Tibial artery (tissue), 4 donors: ENCODE measurements around the gene TMEM144.

ENCODE experiments used
- DNase-seq, 2 donors: peaks; one replicate each; pipeline ENCODE4 v3.0.0-alpha.2; 2019
- H3K27ac ChIP-seq, 2 donors: fragments of 200-600 bp; sonication (generic) in 1 of 2; 1 replicate in 1 of 2; 2 replicates in 1 of 2; pipeline ENCODE4 v1.5.1; 2018 to 2019; ENCODE audit warnings: mild to moderate bottlenecking in 1 of 2
- H3K27me3 ChIP-seq, 2 donors: fragments of 200-600 bp; sonication (generic) in 1 of 2; one replicate each; pipeline versions ENCODE4 v1.5.1 to v1.6.0; 2016 to 2019
- H3K36me3 ChIP-seq, 3 donors: fragments of 200-600 bp; sonication (generic) in 2 of 3; one replicate each; pipeline ENCODE4 v1.5.1; 2016 to 2019; ENCODE audit warnings: mild to moderate bottlenecking in 2 of 3
- H3K4me1 ChIP-seq, 4 donors: fragments of 200-600 bp; sonication (generic) in 2 of 4; 1 replicate in 3 of 4; 2 replicates in 1 of 4; pipeline ENCODE4 v1.5.1; 2016 to 2019
- H3K4me3 ChIP-seq, 2 donors: fragments of 200-600 bp; sonication (generic) in 1 of 2; 1 replicate in 1 of 2; 2 replicates in 1 of 2; pipeline ENCODE4 v1.5.1; 2018 to 2019; ENCODE audit warnings: mild to moderate bottlenecking in 2 of 2
- H3K9me3 ChIP-seq, 3 donors: fragments of 200-600 bp; sonication (generic) in 1 of 3; one replicate each; pipeline ENCODE4 v1.5.1; 2016 to 2019
- intact Hi-C: fragments of 100-400 bp; cut with DNase I; formaldehyde crosslinking; loops from one replicate; pipeline ENCODE4 v1.15.0; 2023; ENCODE audit warnings: low total_unique reads
- TF ChIP-seq, protein P1 (sequence below), 2 experiments: fragments of 200-600 bp in 1 of 2; fragments of 450-650 bp in 1 of 2; IDR thresholded peaks; one replicate each; pipeline ENCODE4 v1.5.1; 2017 to 2019; ENCODE audit warnings: antibody characterized with exemption in 2 of 2, mild to moderate bottlenecking in 1 of 2, moderate library complexity in 1 of 2

Gene TMEM144

DNA sequence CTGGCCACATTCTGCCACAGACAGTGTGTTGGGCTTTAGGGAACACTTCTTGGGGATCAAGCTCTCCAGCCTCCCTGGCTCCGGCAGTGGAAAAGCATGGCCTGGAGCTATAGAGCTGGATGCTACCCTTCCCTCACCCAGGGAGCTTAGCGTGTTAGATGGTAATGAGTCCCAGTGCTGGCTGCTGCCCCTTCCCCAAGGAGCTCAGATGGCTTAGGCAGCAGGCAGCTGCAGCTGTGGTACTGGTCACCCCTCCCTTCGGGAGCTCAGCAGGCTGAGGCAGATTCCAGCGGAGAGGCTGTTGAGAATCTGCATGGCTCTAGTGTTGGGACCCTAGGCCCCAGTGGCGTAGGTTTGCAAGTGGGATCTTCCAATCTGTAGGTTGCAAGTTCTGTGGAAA is 19.5 kb downstream of the TMEM144 start:
- TF ChIP-seq, protein P1, sequence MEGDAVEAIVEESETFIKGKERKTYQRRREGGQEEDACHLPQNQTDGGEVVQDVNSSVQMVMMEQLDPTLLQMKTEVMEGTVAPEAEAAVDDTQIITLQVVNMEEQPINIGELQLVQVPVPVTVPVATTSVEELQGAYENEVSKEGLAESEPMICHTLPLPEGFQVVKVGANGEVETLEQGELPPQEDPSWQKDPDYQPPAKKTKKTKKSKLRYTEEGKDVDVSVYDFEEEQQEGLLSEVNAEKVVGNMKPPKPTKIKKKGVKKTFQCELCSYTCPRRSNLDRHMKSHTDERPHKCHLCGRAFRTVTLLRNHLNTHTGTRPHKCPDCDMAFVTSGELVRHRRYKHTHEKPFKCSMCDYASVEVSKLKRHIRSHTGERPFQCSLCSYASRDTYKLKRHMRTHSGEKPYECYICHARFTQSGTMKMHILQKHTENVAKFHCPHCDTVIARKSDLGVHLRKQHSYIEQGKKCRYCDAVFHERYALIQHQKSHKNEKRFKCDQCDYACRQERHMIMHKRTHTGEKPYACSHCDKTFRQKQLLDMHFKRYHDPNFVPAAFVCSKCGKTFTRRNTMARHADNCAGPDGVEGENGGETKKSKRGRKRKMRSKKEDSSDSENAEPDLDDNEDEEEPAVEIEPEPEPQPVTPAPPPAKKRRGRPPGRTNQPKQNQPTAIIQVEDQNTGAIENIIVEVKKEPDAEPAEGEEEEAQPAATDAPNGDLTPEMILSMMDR (IDR thresholded peaks at IDR 0.05), result no peak
- Histone ChIP-seq H3K27ac (no peak overlapping the region), H3K4me3 (no peak overlapping the region), H3K36me3 (peaks cover 0 to 12% (median 10%) of the 10 kb centered on the region in 3 donors), H3K4me1 (peaks cover 0 to 2% (median 0%) of the 10 kb centered on the region in 4 donors), H3K27me3 (no peaks in the 10 kb centered on the region), H3K9me3 (no peaks in the 10 kb centered on the region)
- no peak for DNase-seq
- intact Hi-C loops, result no loop called here

DNA sequence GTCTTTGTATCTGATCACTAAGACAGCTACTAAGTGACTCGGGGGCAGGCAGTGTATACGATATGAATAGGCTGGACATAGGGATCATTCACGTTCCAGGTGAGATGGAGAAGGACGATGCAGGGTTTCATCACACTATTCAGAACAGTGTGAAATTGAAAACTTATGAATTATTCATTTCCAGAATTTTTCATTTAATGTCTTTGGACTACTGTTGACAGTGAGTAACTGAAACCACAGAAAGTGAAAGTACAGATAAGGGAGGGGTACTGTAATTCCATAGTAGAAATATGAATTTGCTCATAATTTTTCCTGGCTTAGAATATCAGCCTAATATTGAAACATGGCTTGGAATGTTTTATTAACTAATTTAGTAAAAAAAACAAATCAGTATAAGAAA is 24.4 kb downstream of the TMEM144 start:
- Histone ChIP-seq H3K4me3 (no peak overlapping the region), H3K27me3 (no peaks in the 10 kb centered on the region), H3K36me3 (peaks cover 0 to 13% (median 6%) of the 10 kb centered on the region in 3 donors), H3K27ac (no peak overlapping the region), H3K9me3 (no peaks in the 10 kb centered on the region), H3K4me1 (peaks cover 0 to 8% (median 0%) of the 10 kb centered on the region in 4 donors)
- no peak for DNase-seq
- intact Hi-C loops, result no loop called here
- TF ChIP-seq, protein P1 (IDR thresholded peaks at IDR 0.05), result no peak

DNA sequence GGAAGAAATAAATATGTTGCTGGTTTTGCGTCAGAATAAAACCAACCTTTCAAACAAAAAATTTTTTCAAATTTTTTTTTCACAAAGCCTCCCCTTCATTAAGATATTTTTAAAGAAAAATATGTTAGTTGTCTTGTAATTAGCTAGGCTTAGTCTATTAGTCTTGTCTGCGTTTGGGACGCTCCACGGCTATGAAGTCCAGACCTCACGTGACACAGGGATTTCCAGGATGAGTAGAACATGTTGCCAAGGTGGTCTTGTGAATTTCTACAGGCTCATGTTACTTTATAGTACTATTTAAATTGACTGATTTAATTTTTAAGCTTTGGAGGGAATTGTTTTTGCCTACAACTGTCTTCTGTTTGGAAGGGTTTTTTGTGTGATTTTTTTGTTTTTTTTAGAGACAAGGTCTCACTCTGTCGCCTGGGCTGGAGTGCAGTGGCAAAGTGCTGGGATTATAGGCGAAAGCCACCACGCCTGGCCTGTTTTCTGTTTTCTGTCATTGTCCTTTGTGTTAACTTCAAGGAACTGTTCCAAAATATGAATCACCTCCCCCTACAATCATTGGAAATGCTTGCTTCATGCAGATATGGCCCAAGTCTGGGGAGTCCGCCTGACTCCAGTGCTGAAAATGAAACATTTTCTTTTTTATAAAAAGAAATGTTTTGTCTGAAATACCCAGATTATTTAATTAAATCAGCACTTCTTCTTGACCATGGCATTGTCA is 26.2 kb downstream of the TMEM144 start:
- intact Hi-C loops, result no loop called here
- no peak overlapping the region for H3K4me3 ChIP-seq
- H3K9me3 ChIP-seq, result no peaks in the 10 kb centered on the region
- no peak overlapping the region for H3K27ac ChIP-seq
- no peaks in the 10 kb centered on the region for H3K27me3 ChIP-seq
- peaks cover 0 to 8% (median 0%) of the 10 kb centered on the region in 4 donors for H3K4me1 ChIP-seq
- TF ChIP-seq, protein P1 (IDR thresholded peaks at IDR 0.05), result no peak
- peaks cover 0 to 17% (median 6%) of the 10 kb centered on the region in 3 donors for H3K36me3 ChIP-seq
- no peak for DNase-seq

DNA sequence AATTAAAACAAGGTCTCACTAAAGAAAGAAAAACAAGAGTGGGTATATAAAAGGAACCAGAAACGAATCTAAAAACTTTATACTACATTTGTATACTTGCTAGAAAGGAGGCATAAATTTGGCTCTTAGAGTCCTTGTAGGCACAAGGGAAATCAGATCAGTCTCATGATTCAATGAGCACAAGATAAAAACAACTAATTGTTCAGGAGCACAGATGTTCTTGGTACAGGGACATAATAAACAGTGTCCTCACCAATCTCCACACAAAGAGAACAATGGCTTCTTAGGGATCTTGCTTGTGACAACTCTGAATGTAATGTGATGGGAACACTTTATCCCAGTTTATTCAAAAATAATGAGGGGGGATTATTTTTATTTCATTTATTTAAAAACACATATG is 28.3 kb downstream of the TMEM144 start:
- TF ChIP-seq, protein P1 (IDR thresholded peaks at IDR 0.05), result no peak
- H3K4me3 ChIP-seq, result no peak overlapping the region
- H3K9me3 ChIP-seq, result no peaks in the 10 kb centered on the region
- no peak for DNase-seq
- no peaks in the 10 kb centered on the region for H3K27me3 ChIP-seq
- peaks cover 0 to 13% (median 6%) of the 10 kb centered on the region in 3 donors for H3K36me3 ChIP-seq
- H3K4me1 ChIP-seq, result peaks cover 0 to 14% (median 2%) of the 10 kb centered on the region in 4 donors
- H3K27ac ChIP-seq, result no peak overlapping the region
- intact Hi-C loops, result no loop called here

DNA sequence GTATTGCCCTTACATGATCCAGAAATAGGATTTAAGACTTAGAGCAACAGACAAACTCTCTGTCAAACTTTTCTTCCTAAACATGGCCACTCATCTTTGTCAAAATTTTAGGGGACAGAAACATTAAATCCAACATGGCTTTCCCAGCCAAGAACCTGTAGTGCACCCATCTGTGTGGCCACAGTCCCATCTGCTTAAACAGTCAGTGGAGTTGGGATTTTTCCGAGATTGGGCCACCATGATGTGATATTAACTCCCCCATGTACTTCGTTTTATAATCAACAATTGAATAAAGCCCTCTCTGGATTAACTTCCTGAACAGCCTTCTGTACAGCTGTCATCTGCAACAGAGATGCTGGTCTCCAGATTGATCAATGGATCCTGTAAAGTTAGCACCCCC is 28.9 kb downstream of the TMEM144 start:
- TF ChIP-seq, protein P1 (IDR thresholded peaks at IDR 0.05), result no peak
- DNase-seq, result no peak
- Histone ChIP-seq H3K36me3 (peaks cover 0 to 13% (median 3%) of the 10 kb centered on the region in 3 donors), H3K9me3 (no peaks in the 10 kb centered on the region), H3K27me3 (no peaks in the 10 kb centered on the region), H3K4me1 (peaks cover 0 to 16% (median 2%) of the 10 kb centered on the region in 4 donors), H3K27ac (no peak overlapping the region), H3K4me3 (no peak overlapping the region)
- intact Hi-C loops, result no loop called here
